Vagina (tissue), 2 donors: Measurements from ENCODE around the gene CECR2. TPM values are rescaled to one million over a fixed set of nuclear protein-coding genes. Genes with fewer than 3 reads are reported as not detected.

Experiments used
- DNase-seq, 2 donors: peaks; one replicate each; pipeline ENCODE4 v3.0.0-alpha.2; 2017; ENCODE audit errors: extremely low spot score in 2 of 2
- H3K27ac ChIP-seq: fragments of 200-600 bp; sonication (generic); one replicate; pipeline ENCODE4 v1.5.1; 2019
- H3K27me3 ChIP-seq: fragments of 200-600 bp; sonication (generic); one replicate; pipeline ENCODE4 v1.5.1; 2019
- H3K36me3 ChIP-seq, 2 donors: fragments of 200-600 bp; sonication (generic); one replicate each; pipeline ENCODE4 v1.5.1; 2017 to 2019
- H3K4me1 ChIP-seq: fragments of 200-600 bp; sonication (generic); one replicate; pipeline ENCODE4 v1.5.1; 2019
- H3K4me3 ChIP-seq, 2 donors: fragments of 200-600 bp; sonication (generic); 1 replicate in 1 of 2; 2 replicates in 1 of 2; pipeline ENCODE4 v1.5.1; 2016 to 2019
- H3K9me3 ChIP-seq: fragments of 200-600 bp; sonication (generic); one replicate; pipeline ENCODE4 v1.5.1; 2019
- POLR2A ChIP-seq, 2 donors: fragments of 450-650 bp; IDR thresholded peaks; one replicate each; pipeline ENCODE4 v1.6.1; 2017; ENCODE audit warnings: antibody characterized with exemption in 2 of 2, mild to moderate bottlenecking in 2 of 2, moderate library complexity in 2 of 2
- POLR2AphosphoS5 ChIP-seq, 2 donors: sonication (generic); formaldehyde crosslinking; IDR thresholded peaks; one replicate each; pipeline ENCODE4 v1.9.0; 2017; ENCODE audit warnings: antibody characterized with exemption in 2 of 2, mild to moderate bottlenecking in 2 of 2, low read depth in 1 of 2; ENCODE audit not compliant: insufficient read depth in 1 of 2
- intact Hi-C: fragments of 100-400 bp; cut with DNase I; formaldehyde crosslinking; loops from one replicate; pipeline ENCODE4 v1.15.1; 2023
- total RNA-seq: library from RNA; depleted of rRNA; stranded (reverse); fragments of >200 nt; gene quantifications from one replicate; pipeline ENCODE4 v1.2.3, GENCODE V29; 2016
- TF ChIP-seq, protein P1 (sequence below), 3 experiments: fragments of 450-650 bp in 2 of 3; fragments of 200-600 bp in 1 of 3; sonication (generic) in 1 of 3; IDR thresholded peaks; one replicate each; pipeline ENCODE4 v1.5.1; 2017 to 2019; ENCODE audit warnings: antibody characterized with exemption in 3 of 3, mild to moderate bottlenecking in 2 of 3, moderate library complexity in 2 of 3

Gene CECR2
- total RNA-seq, 1 donor from 2014 or later, result 0.98 TPM

DNA sequence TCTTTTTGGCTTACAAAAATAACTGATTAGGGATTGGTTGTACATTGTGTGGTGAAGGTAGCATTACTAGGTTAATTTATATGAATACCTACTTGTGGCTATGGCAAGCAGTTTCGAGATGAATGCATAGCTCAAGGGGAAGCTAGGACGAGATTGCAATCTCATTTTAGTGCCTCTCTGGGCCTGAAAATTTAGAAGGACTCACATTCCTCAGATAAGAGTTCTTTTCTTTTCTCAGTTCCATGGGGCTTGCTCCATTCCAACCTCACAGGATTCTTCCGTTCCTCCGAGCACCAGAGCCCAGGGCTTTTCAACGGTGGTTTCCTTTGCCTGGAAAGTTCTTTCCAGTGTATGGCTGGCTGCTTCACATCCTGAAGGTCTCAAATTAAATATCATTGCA, 82.1 kb downstream of the CECR2 start:
- H3K27me3 ChIP-seq, result no peaks in the 10 kb centered on the region
- intact Hi-C loops, result no loop called here
- no peak overlapping the region for H3K4me3 ChIP-seq
- no peak overlapping the region for H3K27ac ChIP-seq
- no peak for DNase-seq
- H3K36me3 ChIP-seq, result no peaks in the 10 kb centered on the region
- TF ChIP-seq, protein P1, sequence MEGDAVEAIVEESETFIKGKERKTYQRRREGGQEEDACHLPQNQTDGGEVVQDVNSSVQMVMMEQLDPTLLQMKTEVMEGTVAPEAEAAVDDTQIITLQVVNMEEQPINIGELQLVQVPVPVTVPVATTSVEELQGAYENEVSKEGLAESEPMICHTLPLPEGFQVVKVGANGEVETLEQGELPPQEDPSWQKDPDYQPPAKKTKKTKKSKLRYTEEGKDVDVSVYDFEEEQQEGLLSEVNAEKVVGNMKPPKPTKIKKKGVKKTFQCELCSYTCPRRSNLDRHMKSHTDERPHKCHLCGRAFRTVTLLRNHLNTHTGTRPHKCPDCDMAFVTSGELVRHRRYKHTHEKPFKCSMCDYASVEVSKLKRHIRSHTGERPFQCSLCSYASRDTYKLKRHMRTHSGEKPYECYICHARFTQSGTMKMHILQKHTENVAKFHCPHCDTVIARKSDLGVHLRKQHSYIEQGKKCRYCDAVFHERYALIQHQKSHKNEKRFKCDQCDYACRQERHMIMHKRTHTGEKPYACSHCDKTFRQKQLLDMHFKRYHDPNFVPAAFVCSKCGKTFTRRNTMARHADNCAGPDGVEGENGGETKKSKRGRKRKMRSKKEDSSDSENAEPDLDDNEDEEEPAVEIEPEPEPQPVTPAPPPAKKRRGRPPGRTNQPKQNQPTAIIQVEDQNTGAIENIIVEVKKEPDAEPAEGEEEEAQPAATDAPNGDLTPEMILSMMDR (IDR thresholded peaks at IDR 0.05), result no peak
- TF ChIP-seq POLR2A (IDR thresholded peaks at IDR 0.05) (no peak), POLR2AphosphoS5 (IDR thresholded peaks at IDR 0.05; ENCODE audit: insufficient read depth in 1 of 2, low read depth in 1 of 2) (no peak)
- H3K9me3 ChIP-seq, result no peaks in the 10 kb centered on the region
- H3K4me1 ChIP-seq, result no peaks in the 10 kb centered on the region

DNA sequence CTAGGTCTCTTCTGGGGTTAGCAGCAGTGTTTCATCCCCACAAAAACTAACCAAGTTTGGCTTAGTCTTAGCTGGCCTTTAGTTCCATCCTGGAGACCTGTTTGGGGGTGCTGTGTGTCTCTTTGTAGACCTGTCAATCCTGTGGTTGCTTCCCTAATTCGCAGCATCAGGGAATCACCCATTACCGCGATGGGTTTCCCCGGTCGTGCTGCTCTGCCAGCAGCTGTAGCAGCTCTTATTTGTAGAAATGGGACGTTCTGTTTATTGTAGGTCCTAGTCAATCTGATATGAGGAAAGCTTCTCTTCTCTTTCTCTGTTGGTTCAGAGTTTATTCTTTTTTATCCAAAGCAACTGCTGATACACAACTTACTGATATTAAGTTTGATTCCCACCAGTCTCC, 91.6 kb downstream of the CECR2 start:
- H3K4me1 ChIP-seq, result no peaks in the 10 kb centered on the region
- H3K27ac ChIP-seq, result no peak overlapping the region
- H3K9me3 ChIP-seq, result no peaks in the 10 kb centered on the region
- H3K4me3 ChIP-seq, result no peak overlapping the region
- H3K27me3 ChIP-seq, result no peaks in the 10 kb centered on the region
- TF ChIP-seq POLR2AphosphoS5 (IDR thresholded peaks at IDR 0.05; ENCODE audit: insufficient read depth in 1 of 2, low read depth in 1 of 2) (no peak), POLR2A (IDR thresholded peaks at IDR 0.05) (no peak)
- intact Hi-C loops, result no loop called here
- no peak for DNase-seq
- H3K36me3 ChIP-seq, result no peaks in the 10 kb centered on the region

DNA sequence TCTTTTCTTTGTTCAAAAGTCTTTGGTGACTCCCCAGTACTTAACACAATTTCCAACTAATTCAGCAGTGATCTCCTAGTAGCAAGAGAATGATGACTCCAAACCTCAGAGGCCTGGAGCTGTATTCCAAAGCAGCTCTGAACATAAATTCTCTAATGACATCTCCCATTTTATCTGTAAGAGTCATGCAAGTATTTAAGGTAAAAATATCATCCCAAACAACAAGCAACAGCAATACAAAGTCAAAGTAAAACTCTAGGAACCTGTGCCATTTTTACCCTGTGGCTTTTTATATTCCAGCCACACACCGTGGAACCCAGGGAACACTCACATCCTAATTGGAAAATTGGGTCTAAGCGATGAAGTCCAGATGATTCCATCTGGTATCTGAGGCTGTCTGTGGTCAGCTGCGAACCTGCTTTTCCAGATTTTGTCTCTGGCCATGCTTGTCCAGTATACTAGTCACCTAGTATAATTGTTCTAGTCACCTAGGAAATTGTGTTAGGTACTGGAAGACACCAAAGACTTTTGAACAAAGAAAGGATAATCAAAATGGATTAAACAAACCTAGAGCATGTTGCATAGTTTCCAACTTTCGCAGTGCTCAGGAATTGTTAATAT, 101.7 kb downstream of the CECR2 start:
- H3K4me3 ChIP-seq, result no peak overlapping the region
- TF ChIP-seq, protein P1 (IDR thresholded peaks at IDR 0.05), result no peak
- TF ChIP-seq POLR2AphosphoS5 (IDR thresholded peaks at IDR 0.05; ENCODE audit: insufficient read depth in 1 of 2, low read depth in 1 of 2) (no peak), POLR2A (IDR thresholded peaks at IDR 0.05) (no peak)
- DNase-seq, result no peak
- intact Hi-C loops, result no loop called here
- H3K27ac ChIP-seq, result no peak overlapping the region
- H3K27me3 ChIP-seq, result no peaks in the 10 kb centered on the region
- H3K4me1 ChIP-seq, result no peaks in the 10 kb centered on the region
- H3K36me3 ChIP-seq, result no peaks in the 10 kb centered on the region
- H3K9me3 ChIP-seq, result no peaks in the 10 kb centered on the region

DNA sequence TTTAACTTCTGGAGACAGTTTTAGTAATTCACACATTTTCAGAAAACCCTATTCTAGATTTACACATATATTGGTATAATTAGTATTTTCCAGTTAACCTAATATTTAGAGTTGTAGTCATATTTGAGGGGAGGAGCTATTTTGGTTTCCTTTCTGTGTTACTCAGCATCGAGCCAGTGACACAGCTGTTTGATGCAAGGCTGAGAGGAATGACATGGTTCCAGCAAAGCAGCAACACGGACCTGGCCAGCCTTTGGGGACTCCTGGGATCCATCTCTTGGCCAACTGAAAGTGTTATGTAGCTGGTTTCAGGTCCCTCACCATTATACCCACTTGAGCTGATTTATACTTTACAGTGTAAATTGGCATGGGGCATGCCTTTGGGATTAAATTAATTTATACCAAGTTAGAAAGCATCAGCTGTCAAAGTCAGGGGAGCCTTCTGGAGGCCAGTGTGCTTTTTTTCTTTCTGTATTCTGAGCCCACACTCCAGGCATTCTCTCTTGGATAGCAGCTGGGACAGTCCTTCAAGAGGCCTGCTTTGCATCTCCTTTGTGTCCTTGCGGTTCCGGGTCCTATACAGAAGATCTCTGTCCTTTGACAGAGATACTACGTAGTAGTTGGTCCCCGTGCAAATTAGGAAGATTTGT, 102.8 kb downstream of the CECR2 start:
- intact Hi-C loops, result no loop called here
- H3K27me3 ChIP-seq, result no peaks in the 10 kb centered on the region
- H3K36me3 ChIP-seq, result no peaks in the 10 kb centered on the region
- H3K27ac ChIP-seq, result no peak overlapping the region
- no peak for TF ChIP-seq POLR2AphosphoS5 (IDR thresholded peaks at IDR 0.05; ENCODE audit: insufficient read depth in 1 of 2, low read depth in 1 of 2)
- no peak for TF ChIP-seq POLR2A (IDR thresholded peaks at IDR 0.05)
- TF ChIP-seq, protein P1 (IDR thresholded peaks at IDR 0.05), result no peak
- no peaks in the 10 kb centered on the region for H3K4me1 ChIP-seq
- no peak for DNase-seq
- H3K9me3 ChIP-seq, result no peaks in the 10 kb centered on the region
- no peak overlapping the region for H3K4me3 ChIP-seq

DNA sequence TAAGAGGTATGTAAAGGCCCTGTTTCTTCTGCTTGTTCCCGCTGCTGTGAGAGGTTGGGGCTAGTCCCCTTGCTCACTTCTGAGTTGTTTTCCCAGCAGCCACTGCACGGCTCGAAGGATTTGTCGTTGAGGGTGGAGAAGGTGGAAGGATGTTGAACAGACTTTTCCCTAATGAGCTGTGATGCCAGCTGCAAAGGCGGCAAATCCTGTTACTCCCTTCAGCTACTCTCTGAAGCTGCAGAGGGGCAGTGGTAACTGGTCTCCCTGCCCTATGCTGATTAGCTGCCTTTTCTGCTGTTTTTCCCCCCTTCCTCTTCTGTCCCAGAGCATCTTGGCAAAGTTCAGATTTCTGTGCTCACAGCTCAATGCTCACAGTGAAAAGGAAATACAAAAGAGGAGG, 103.7 kb downstream of the CECR2 start:
- H3K4me1 ChIP-seq, result no peaks in the 10 kb centered on the region
- H3K27me3 ChIP-seq, result no peaks in the 10 kb centered on the region
- H3K36me3 ChIP-seq, result no peaks in the 10 kb centered on the region
- H3K27ac ChIP-seq, result no peak overlapping the region
- TF ChIP-seq, protein P1 (IDR thresholded peaks at IDR 0.05), result no peak
- TF ChIP-seq POLR2A (IDR thresholded peaks at IDR 0.05) (no peak), POLR2AphosphoS5 (IDR thresholded peaks at IDR 0.05; ENCODE audit: insufficient read depth in 1 of 2, low read depth in 1 of 2) (no peak)
- no peak for DNase-seq
- H3K9me3 ChIP-seq, result no peaks in the 10 kb centered on the region
- H3K4me3 ChIP-seq, result no peak overlapping the region
- intact Hi-C loops, result no loop called here
